Activated effector memory CD4-positive, alpha-beta T cell treated with Interleukin-2 at 50 U/mL for 16 hours (primary cell): Measurements from ENCODE around the gene DNPEP.

Experiments
- DNase-seq: peaks from one replicate; pipeline ENCODE4 v3.0.0-alpha.2; 2020

Gene DNPEP

GRCh38 chr2:219387306-219388120 is at the start of gene DNPEP:
Gene DNPEP (minus strand): TSS chr2:219387912. CDS start chr2:219387794, 118 bp downstream.
- DNase-seq, result peak; percentile 94

- DNase-seq, result no peak
Observed at GRCh38 chr2:219437141-219437540, 49.4 kb upstream of the DNPEP start.

GRCh38 chr2:219436491-219436890 is 48.8 kb upstream of the DNPEP start:
- DNase-seq, result no peak

- no peak for DNase-seq
Observed at GRCh38 chr2:219435701-219436100, 48.0 kb upstream of the DNPEP start.

GRCh38 chr2:219434718-219435525 is 47.2 kb upstream of the DNPEP start, which contains the start of gene SPEG:
Gene SPEG (plus strand): TSS chr2:219434843. CDS start chr2:219434978, 135 bp downstream.
- no peak for DNase-seq

- DNase-seq, result no peak
Observed at GRCh38 chr2:219434468-219434717, 46.7 kb upstream of the DNPEP start.

GRCh38 chr2:219433666-219434467 is 46.2 kb upstream of the DNPEP start:
- DNase-seq, result no peak

GRCh38 chr2:219430633-219431615 is 43.2 kb upstream of the DNPEP start:
- DNase-seq, result no peak

GRCh38 chr2:219429958-219430606 is 42.4 kb upstream of the DNPEP start:
- DNase-seq, result no peak

- no peak for DNase-seq
Observed at GRCh38 chr2:219428469-219428868, 40.8 kb upstream of the DNPEP start.

GRCh38 chr2:219426534-219427136 is 38.9 kb upstream of the DNPEP start:
- DNase-seq, result no peak

GRCh38 chr2:219426068-219426443 is 38.3 kb upstream of the DNPEP start:
- no peak for DNase-seq

- DNase-seq, result no peak
Observed at GRCh38 chr2:219425238-219426067, 37.7 kb upstream of the DNPEP start.

GRCh38 chr2:219423652-219424377 is 36.1 kb upstream of the DNPEP start:
- no peak for DNase-seq

- DNase-seq, result no peak
Observed at GRCh38 chr2:219422952-219423534, 35.3 kb upstream of the DNPEP start.

- no peak for DNase-seq
Observed at GRCh38 chr2:219421323-219421722, 33.6 kb upstream of the DNPEP start.

GRCh38 chr2:219420687-219421086 is 33.0 kb upstream of the DNPEP start:
- DNase-seq, result no peak

- DNase-seq, result no peak
Observed at GRCh38 chr2:219419331-219420197, 31.9 kb upstream of the DNPEP start.
